ENCODE measurements around the gene NAT8. TPM values are rescaled to one million over a fixed set of nuclear protein-coding genes. Genes with fewer than 3 reads are reported as not detected.

NAT8 gene
- total RNA-seq, 4 donors from 2014 or later: not detected

- TF ChIP-seq CTCF (IDR thresholded peaks at IDR 0.05): no peak
- TF ChIP-seq POLR2A (IDR thresholded peaks at IDR 0.05): no peak
- Histone ChIP-seq H3K9me3 (no peaks in the 10 kb centered on the region), H3K27ac (no peak overlapping the region), H3K4me1 (no peaks in the 10 kb centered on the region), H3K4me3 (no peak overlapping the region), H3K27me3 (no peaks in the 10 kb centered on the region), H3K36me3 (peaks cover 0 to 47% (median 14%) of the 10 kb centered on the region in 3 donors)
- 88 to 92% methylated on average over 5 of the region's 5 CpGs for WGBS, 2 donors
- intact Hi-C loops (cut with DNase I): no loop called here
- DNase-seq: no peak
Measured at GRCh38 chr2:73601780-73602179, 40.4 kb downstream of the NAT8 start.

- no peaks in the 10 kb centered on the region for H3K27me3 ChIP-seq
- peaks cover 0 to 5% (median 0%) of the 10 kb centered on the region in 3 donors for H3K36me3 ChIP-seq
- no peak for DNase-seq
- WGBS, 2 donors: 85 to 88% methylated on average over 2 of the region's 2 CpGs
- no peak overlapping the region for H3K27ac ChIP-seq
- intact Hi-C loops (cut with DNase I): no loop called here
- TF ChIP-seq POLR2A (IDR thresholded peaks at IDR 0.05) (no peak), CTCF (IDR thresholded peaks at IDR 0.05) (no peak)
- no peaks in the 10 kb centered on the region for H3K4me1 ChIP-seq
- H3K4me3 ChIP-seq: no peak overlapping the region
- no peaks in the 10 kb centered on the region for H3K9me3 ChIP-seq
Measured at GRCh38 chr2:73594251-73594650, 48.0 kb downstream of the NAT8 start.

- DNase-seq: no peak
- intact Hi-C loops (cut with DNase I): no loop called here
- TF ChIP-seq CTCF (IDR thresholded peaks at IDR 0.05): no peak
- no peak overlapping the region for H3K4me3 ChIP-seq
- no peaks in the 10 kb centered on the region for H3K9me3 ChIP-seq
- peaks cover 0 to 5% (median 0%) of the 10 kb centered on the region in 3 donors for H3K36me3 ChIP-seq
- H3K27ac ChIP-seq: no peak overlapping the region
- no peaks in the 10 kb centered on the region for H3K27me3 ChIP-seq
- H3K4me1 ChIP-seq: no peaks in the 10 kb centered on the region
- WGBS, 2 donors: 93 to 95% methylated on average over 2 of the region's 2 CpGs
Measured at GRCh38 chr2:73593680-73594079, 48.5 kb downstream of the NAT8 start.

Other genes starting within 250 kb of the NAT8 start
- 10 to 100 TPM; 23.3 to 49.8 (median 44.9) TPM for gene TPRKB, start 94.9 kb upstream of the NAT8 start, total RNA-seq
- 10 to 100 TPM; 24.5 to 48.2 (median 41.0) TPM for gene DUSP11, start 137.7 kb upstream of the NAT8 start, total RNA-seq
- not detected for gene C2orf78, start 141.8 kb upstream of the NAT8 start, total RNA-seq
- gene STAMBP, start 186.5 kb upstream of the NAT8 start, total RNA-seq: 10 to 100 TPM; 23.5 to 36.8 (median 32.5) TPM

All from esophagus squamous epithelium (tissue), 5 donors.